ENCODE results near the gene STON1. TPM values are rescaled to one million over a fixed set of nuclear protein-coding genes. Genes with fewer than 3 reads are reported as not detected.
"Not testable (repeated sequence)": the region's sequence is repeated elsewhere in the genome, so short reads cannot be mapped to it uniquely, and the experiment has no call there.

The STON1 gene
- total RNA-seq, 1 donor from 2014 or later, result 13.0 TPM

GRCh38 chr2:48600917-48601316 lies 71.0 kb downstream of the STON1 start:
- Histone ChIP-seq H3K36me3 (ENCODE audit: control insufficient read depth in 3 of 3, insufficient read depth in 3 of 3, low read length in 3 of 3) (peaks cover 0 to 3% (median 0%) of the 10 kb centered on the region in 3 donors), H3K4me3 (ENCODE audit: low read length in 3 of 3) (no peak overlapping the region), H3K9me3 (ENCODE audit: control insufficient read depth in 3 of 3, low read length in 3 of 3) (no peaks in the 10 kb centered on the region), H3K9ac (ENCODE audit: low read depth in 1 of 3, low read length in 3 of 3) (no peak overlapping the region), H3K4me1 (ENCODE audit: control insufficient read depth in 3 of 3, insufficient read depth in 3 of 3, low read length in 3 of 3) (no peaks in the 10 kb centered on the region), H3K27me3 (ENCODE audit: control insufficient read depth in 3 of 3, insufficient read depth in 3 of 3, low read length in 3 of 3) (no peaks in the 10 kb centered on the region), H3K27ac (ENCODE audit: low read depth, low read length) (no peak overlapping the region)

- Histone ChIP-seq H3K27me3 (ENCODE audit: control insufficient read depth in 3 of 3, insufficient read depth in 3 of 3, low read length in 3 of 3) (no peaks in the 10 kb centered on the region), H3K4me1 (ENCODE audit: control insufficient read depth in 3 of 3, insufficient read depth in 3 of 3, low read length in 3 of 3) (no peaks in the 10 kb centered on the region), H3K36me3 (ENCODE audit: control insufficient read depth in 3 of 3, insufficient read depth in 3 of 3, low read length in 3 of 3) (peaks cover 0 to 3% (median 0%) of the 10 kb centered on the region in 3 donors), H3K9me3 (ENCODE audit: control insufficient read depth in 3 of 3, low read length in 3 of 3) (no peaks in the 10 kb centered on the region), H3K9ac (ENCODE audit: low read depth in 1 of 3, low read length in 3 of 3) (no peak overlapping the region), H3K27ac (ENCODE audit: low read depth, low read length) (no peak overlapping the region), H3K4me3 (ENCODE audit: low read length in 3 of 3) (no peak overlapping the region)
These were observed 71.4 kb downstream of the STON1 start for GRCh38 chr2:48601349-48601748.

- Histone ChIP-seq H3K9me3 (ENCODE audit: control insufficient read depth in 3 of 3, low read length in 3 of 3) (no peaks in the 10 kb centered on the region), H3K27me3 (ENCODE audit: control insufficient read depth in 3 of 3, insufficient read depth in 3 of 3, low read length in 3 of 3) (no peaks in the 10 kb centered on the region), H3K27ac (ENCODE audit: low read depth, low read length) (no peak overlapping the region), H3K4me3 (ENCODE audit: low read length in 3 of 3) (no peak overlapping the region), H3K4me1 (ENCODE audit: control insufficient read depth in 3 of 3, insufficient read depth in 3 of 3, low read length in 3 of 3) (no peaks in the 10 kb centered on the region), H3K9ac (ENCODE audit: low read depth in 1 of 3, low read length in 3 of 3) (no peak overlapping the region), H3K36me3 (ENCODE audit: control insufficient read depth in 3 of 3, insufficient read depth in 3 of 3, low read length in 3 of 3) (peaks cover 0 to 3% (median 0%) of the 10 kb centered on the region in 3 donors)
These were observed 75.7 kb downstream of the STON1 start for GRCh38 chr2:48605482-48606175.

DNA sequence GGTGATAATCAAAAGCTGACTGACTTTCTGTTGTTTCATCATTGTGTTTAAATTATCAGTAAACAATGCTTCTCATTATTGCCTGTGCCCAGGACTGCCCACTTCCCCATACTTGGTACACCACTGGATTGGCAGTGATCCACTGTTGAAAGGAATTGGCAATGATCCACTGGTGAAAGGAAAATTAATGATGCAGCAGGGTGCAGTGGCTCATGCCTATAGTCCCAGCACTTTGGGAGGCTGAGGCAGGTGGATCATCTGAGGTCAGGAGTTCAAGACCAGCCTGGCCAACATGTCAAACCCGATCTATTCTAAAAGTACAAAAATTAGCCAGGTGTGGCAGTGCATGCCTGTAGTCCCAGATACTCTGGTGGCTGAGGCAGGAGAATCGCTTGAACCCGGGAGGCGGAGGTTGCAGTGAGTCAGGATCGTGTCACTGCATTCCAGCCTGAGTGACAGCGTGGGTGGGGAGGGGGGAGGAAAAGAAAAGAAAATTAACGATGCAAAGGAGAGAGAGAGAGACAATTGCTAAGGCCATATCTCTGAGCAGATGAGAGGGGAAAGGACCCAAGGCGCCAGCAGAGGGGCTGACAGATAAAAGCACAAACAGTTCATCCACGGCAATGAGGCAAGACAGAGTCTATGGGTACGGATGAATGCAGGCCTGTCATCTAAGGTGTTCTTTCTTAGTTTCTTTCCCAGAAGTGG lies 77.5 kb downstream of the STON1 start:
- H3K9ac ChIP-seq (ENCODE audit: low read depth in 1 of 3, low read length in 3 of 3), result no peak overlapping the region
- no peaks in the 10 kb centered on the region for H3K27me3 ChIP-seq (ENCODE audit: control insufficient read depth in 3 of 3, insufficient read depth in 3 of 3, low read length in 3 of 3)
- no peak overlapping the region for H3K4me3 ChIP-seq (ENCODE audit: low read length in 3 of 3)

GRCh38 chr2:48613211-48613610 lies 83.3 kb downstream of the STON1 start:
- Histone ChIP-seq H3K4me3 (ENCODE audit: low read length in 3 of 3) (no peak overlapping the region), H3K4me1 (ENCODE audit: control insufficient read depth in 3 of 3, insufficient read depth in 3 of 3, low read length in 3 of 3) (no peaks in the 10 kb centered on the region), H3K27ac (ENCODE audit: low read depth, low read length) (no peak overlapping the region), H3K9me3 (ENCODE audit: control insufficient read depth in 3 of 3, low read length in 3 of 3) (peaks cover 0 to 3% (median 0%) of the 10 kb centered on the region in 3 donors), H3K27me3 (ENCODE audit: control insufficient read depth in 3 of 3, insufficient read depth in 3 of 3, low read length in 3 of 3) (no peaks in the 10 kb centered on the region), H3K36me3 (ENCODE audit: control insufficient read depth in 3 of 3, insufficient read depth in 3 of 3, low read length in 3 of 3) (no peaks in the 10 kb centered on the region), H3K9ac (ENCODE audit: low read depth in 1 of 3, low read length in 3 of 3) (no peak overlapping the region)

More for the DNA sequence above, 77.5 kb downstream of the STON1 start:
- peaks cover 0 to 3% (median 0%) of the 10 kb centered on the region in 3 donors for H3K36me3 ChIP-seq (ENCODE audit: control insufficient read depth in 3 of 3, insufficient read depth in 3 of 3, low read length in 3 of 3)
- no peaks in the 10 kb centered on the region for H3K4me1 ChIP-seq (ENCODE audit: control insufficient read depth in 3 of 3, insufficient read depth in 3 of 3, low read length in 3 of 3)
- no peaks in the 10 kb centered on the region for H3K9me3 ChIP-seq (ENCODE audit: control insufficient read depth in 3 of 3, low read length in 3 of 3)
- no peak overlapping the region for H3K27ac ChIP-seq (ENCODE audit: low read depth, low read length)

DNA sequence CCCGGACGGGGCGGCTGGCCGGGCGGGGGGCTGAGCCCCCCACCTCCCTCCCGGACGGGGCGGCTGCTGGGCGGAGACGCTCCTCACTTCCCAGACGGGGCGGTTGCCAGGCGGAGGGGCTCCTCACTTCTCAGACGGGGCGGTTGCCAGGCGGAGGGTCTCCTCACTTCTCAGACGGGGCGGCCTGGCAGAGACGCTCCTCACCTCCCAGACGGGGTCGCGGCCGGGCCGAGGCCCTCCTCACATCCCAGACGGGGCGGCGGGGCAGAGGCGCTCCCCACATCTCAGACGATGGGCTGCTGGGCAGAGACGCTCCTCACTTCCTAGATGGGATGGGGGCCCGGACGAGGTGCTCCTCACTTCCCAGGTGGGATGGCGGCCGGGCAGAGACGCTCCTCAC lies 84.6 kb downstream of the STON1 start:
- H3K4me1 ChIP-seq (ENCODE audit: control insufficient read depth in 3 of 3, insufficient read depth in 3 of 3, low read length in 3 of 3); H3K9ac ChIP-seq (ENCODE audit: low read depth in 1 of 3, low read length in 3 of 3); H3K27me3 ChIP-seq (ENCODE audit: control insufficient read depth in 3 of 3, insufficient read depth in 3 of 3, low read length in 3 of 3); H3K4me3 ChIP-seq (ENCODE audit: low read length in 3 of 3); H3K27ac ChIP-seq (ENCODE audit: low read depth, low read length); H3K36me3 ChIP-seq (ENCODE audit: control insufficient read depth in 3 of 3, insufficient read depth in 3 of 3, low read length in 3 of 3); H3K9me3 ChIP-seq (ENCODE audit: control insufficient read depth in 3 of 3, low read length in 3 of 3): not testable (repeated sequence)

GRCh38 chr2:48617618-48618017 lies 87.7 kb downstream of the STON1 start, which contains the start of gene GTF2A1L:
TSS of gene GTF2A1L (plus strand) at chr2:48617856. CDS start at chr2:48617875, 19 bp downstream.
- Histone ChIP-seq H3K27me3 (ENCODE audit: control insufficient read depth in 3 of 3, insufficient read depth in 3 of 3, low read length in 3 of 3) (no peaks in the 10 kb centered on the region), H3K36me3 (ENCODE audit: control insufficient read depth in 3 of 3, insufficient read depth in 3 of 3, low read length in 3 of 3) (no peaks in the 10 kb centered on the region), H3K9ac (ENCODE audit: low read depth in 1 of 3, low read length in 3 of 3) (no peak within 1 kb of the TSS), H3K9me3 (ENCODE audit: control insufficient read depth in 3 of 3, low read length in 3 of 3) (peaks cover 0 to 3% (median 0%) of the 10 kb centered on the region in 3 donors), H3K4me3 (ENCODE audit: low read length in 3 of 3) (no peak within 1 kb of the TSS), H3K27ac (ENCODE audit: low read depth, low read length) (no peak within 1 kb of the TSS), H3K4me1 (ENCODE audit: control insufficient read depth in 3 of 3, insufficient read depth in 3 of 3, low read length in 3 of 3) (no peaks in the 10 kb centered on the region)

DNA sequence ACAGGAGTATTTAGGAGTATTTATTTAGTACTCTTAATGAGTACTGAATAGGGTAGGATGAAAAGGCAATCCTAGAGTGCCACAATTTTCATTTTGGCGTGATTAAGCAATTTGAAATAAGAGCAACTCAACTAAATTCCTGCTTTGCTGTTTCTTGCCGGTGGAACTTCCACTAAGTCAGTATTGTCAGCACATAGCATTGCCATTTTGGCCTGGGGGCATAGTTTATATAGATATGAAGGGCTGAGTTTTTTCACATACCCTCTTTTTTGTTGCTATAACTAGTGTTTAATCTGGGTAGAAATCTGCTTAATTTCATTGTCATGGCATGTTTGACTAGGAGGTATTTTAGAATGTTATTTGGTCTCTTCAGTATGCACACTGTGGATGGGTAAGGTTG lies 89.6 kb downstream of the STON1 start:
- Histone ChIP-seq H3K27me3 (ENCODE audit: control insufficient read depth in 3 of 3, insufficient read depth in 3 of 3, low read length in 3 of 3) (no peaks in the 10 kb centered on the region), H3K36me3 (ENCODE audit: control insufficient read depth in 3 of 3, insufficient read depth in 3 of 3, low read length in 3 of 3) (no peaks in the 10 kb centered on the region), H3K4me3 (ENCODE audit: low read length in 3 of 3) (no peak overlapping the region), H3K4me1 (ENCODE audit: control insufficient read depth in 3 of 3, insufficient read depth in 3 of 3, low read length in 3 of 3) (no peaks in the 10 kb centered on the region), H3K9ac (ENCODE audit: low read depth in 1 of 3, low read length in 3 of 3) (no peak overlapping the region), H3K9me3 (ENCODE audit: control insufficient read depth in 3 of 3, low read length in 3 of 3) (no peaks in the 10 kb centered on the region), H3K27ac (ENCODE audit: low read depth, low read length) (no peak overlapping the region)

DNA sequence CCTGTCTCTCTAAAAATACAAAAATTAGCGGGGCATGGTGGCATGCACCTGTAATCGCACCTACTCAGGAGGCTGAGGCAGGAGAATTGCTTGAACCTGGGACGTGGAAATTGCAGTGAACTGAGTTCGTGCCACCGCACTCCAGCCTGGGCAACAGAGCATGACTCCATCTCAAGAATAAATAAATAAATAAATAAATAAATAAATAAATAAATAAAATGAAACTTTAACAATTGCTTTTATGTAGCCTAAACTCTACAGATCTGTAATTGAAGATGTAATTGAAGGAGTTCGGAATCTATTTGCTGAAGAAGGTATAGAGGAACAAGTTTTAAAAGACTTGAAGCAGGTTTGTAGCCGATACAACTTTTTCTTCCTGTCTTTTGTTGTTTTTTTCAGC lies 90.7 kb downstream of the STON1 start:
- no peak overlapping the region for H3K27ac ChIP-seq (ENCODE audit: low read depth, low read length)
- no peak overlapping the region for H3K9ac ChIP-seq (ENCODE audit: low read depth in 1 of 3, low read length in 3 of 3)
- no peak overlapping the region for H3K4me3 ChIP-seq (ENCODE audit: low read length in 3 of 3)
- no peaks in the 10 kb centered on the region for H3K27me3 ChIP-seq (ENCODE audit: control insufficient read depth in 3 of 3, insufficient read depth in 3 of 3, low read length in 3 of 3)
- H3K9me3 ChIP-seq (ENCODE audit: control insufficient read depth in 3 of 3, low read length in 3 of 3), result peaks cover 0 to 2% (median 0%) of the 10 kb centered on the region in 3 donors
- H3K4me1 ChIP-seq (ENCODE audit: control insufficient read depth in 3 of 3, insufficient read depth in 3 of 3, low read length in 3 of 3), result no peaks in the 10 kb centered on the region
- H3K36me3 ChIP-seq (ENCODE audit: control insufficient read depth in 3 of 3, insufficient read depth in 3 of 3, low read length in 3 of 3), result no peaks in the 10 kb centered on the region

DNA sequence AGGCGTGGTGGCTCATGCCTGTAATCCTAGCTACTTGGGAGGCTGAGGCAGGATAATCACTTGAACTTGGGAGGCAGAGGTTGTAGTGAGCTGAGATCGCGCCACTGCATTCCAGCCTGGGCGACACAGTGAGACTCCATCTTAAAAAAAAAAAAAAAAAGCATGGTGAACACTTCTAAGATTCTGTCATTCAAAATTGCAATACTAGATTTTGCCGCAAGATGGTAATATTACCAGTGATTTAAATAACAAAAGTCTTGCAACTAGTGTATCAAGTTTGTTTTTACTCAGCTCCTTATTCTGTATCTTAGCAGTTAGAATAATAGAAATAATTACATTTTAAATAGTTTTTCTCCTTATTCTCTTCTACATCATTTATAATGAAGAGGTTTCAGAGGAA lies 92.7 kb downstream of the STON1 start:
- not testable (repeated sequence) for H3K36me3 ChIP-seq (ENCODE audit: control insufficient read depth in 3 of 3, insufficient read depth in 3 of 3, low read length in 3 of 3); H3K27me3 ChIP-seq (ENCODE audit: control insufficient read depth in 3 of 3, insufficient read depth in 3 of 3, low read length in 3 of 3); H3K27ac ChIP-seq (ENCODE audit: low read depth, low read length)

More for the DNA sequence above, 92.7 kb downstream of the STON1 start:
- H3K9ac ChIP-seq (ENCODE audit: low read depth in 1 of 3, low read length in 3 of 3); H3K4me3 ChIP-seq (ENCODE audit: low read length in 3 of 3); H3K4me1 ChIP-seq (ENCODE audit: control insufficient read depth in 3 of 3, insufficient read depth in 3 of 3, low read length in 3 of 3); H3K9me3 ChIP-seq (ENCODE audit: control insufficient read depth in 3 of 3, low read length in 3 of 3): not testable (repeated sequence)
